Activated B cell treated with CpG ODN at 0.5 μM for 24 hours (primary cell): ENCODE results near the gene HAT1. TPM values are rescaled to one million over a fixed set of nuclear protein-coding genes. Genes with fewer than 3 reads are reported as not detected.
A peak's percentile ranks its signal among the peaks of the same experiment; 100 is the strongest.

Source experiments
- ATAC-seq: fragments of 200-7000 bp; cut with Tn5 transposase; one replicate; pipeline ENCODE4 v1.10.0; 2021; ENCODE audit warnings: low read depth, mild to moderate bottlenecking, moderate library complexity
- CTCF ChIA-PET: fragments of 350-600 bp; sonication (Branson Sonifier 250); formaldehyde crosslinking; loops from one replicate; lab custom pipeline; 2021; ENCODE audit warnings: antibody characterized with exemption; lab: Charles Lee
- POLR2A ChIA-PET: fragments of 350-600 bp; sonication (Branson Sonifier 250); formaldehyde crosslinking; loops from one replicate; lab custom pipeline; 2021; ENCODE audit warnings: antibody characterized with exemption; lab: Charles Lee
- DNase-seq: peaks from one replicate; pipeline ENCODE4 v3.0.0; 2022
- H3K27ac Mint-ChIP-seq: one replicate; pipeline ENCODE4 v1.8.0; 2020; ENCODE audit warnings: mixed read lengths
- H3K27me3 Mint-ChIP-seq: one replicate; pipeline ENCODE4 v1.8.0; 2021; ENCODE audit warnings: mixed read lengths
- H3K36me3 Mint-ChIP-seq: one replicate; pipeline ENCODE4 v1.8.0; 2021; ENCODE audit warnings: low read depth, mixed read lengths
- H3K4me1 Mint-ChIP-seq: one replicate; pipeline ENCODE4 v1.8.0; 2021; ENCODE audit warnings: mixed read lengths
- H3K4me3 Mint-ChIP-seq: one replicate; pipeline ENCODE4 v1.8.0; 2020; ENCODE audit warnings: mild to moderate bottlenecking, mixed read lengths
- H3K9me3 Mint-ChIP-seq: one replicate; pipeline ENCODE4 v1.8.0; 2020; ENCODE audit warnings: mixed read lengths
- CTCF ChIP-seq: fragments of 200-600 bp; IDR thresholded peaks from one replicate; pipeline ENCODE4 v1.8.0; 2022; ENCODE audit warnings: antibody characterized with exemption, mild to moderate bottlenecking
- intact Hi-C: fragments of 100-400 bp; cut with micrococcal nuclease; formaldehyde crosslinking; loops from one replicate; pipeline ENCODE4 v1.15.1; 2024
- total RNA-seq: library from RNA; stranded (reverse); gene quantifications from 2 replicates; pipeline ENCODE4 v1.2.3, GENCODE V29; 2022

The HAT1 gene
- total RNA-seq, 1 donor from 2014 or later: 36.2 TPM

- intact Hi-C loops: loop anchor here (1.0 to 2.0 kb wide), 5 partner anchors 77 to 557 kb away; partner anchors contain the start of genes DLX2, DYNC1I2, HAT1 and PDK1
- POLR2A ChIA-PET: interaction anchor here (0.7 kb wide), 1 partner anchor 839 kb away, joined by 5 read pairs; no protein-coding TSS in a partner anchor
- Mint-ChIP-seq H3K27me3 (peaks cover 4% of the 10 kb centered on the region), H3K36me3 (peaks cover 3% of the 10 kb centered on the region), H3K4me3 (peak overlapping the region; percentile 95), H3K27ac (peak overlapping the region; percentile 48), H3K9me3 (no peaks in the 10 kb centered on the region), H3K4me1 (peaks cover 21% of the 10 kb centered on the region)
- CTCF ChIA-PET: no interaction called here
- TF ChIP-seq CTCF: no peak
- no peak for DNase-seq
- no peak for ATAC-seq
These were observed 76.9 kb downstream of the HAT1 start for GRCh38 chr2:171999161-171999560.

- CTCF ChIA-PET: no interaction called here
- Mint-ChIP-seq H3K27me3 (peaks cover 4% of the 10 kb centered on the region), H3K4me3 (peak within 1 kb of the TSS; percentile 95), H3K9me3 (no peaks in the 10 kb centered on the region), H3K27ac (peak within 1 kb of the TSS; percentile 96), H3K4me1 (peaks cover 21% of the 10 kb centered on the region), H3K36me3 (peaks cover 3% of the 10 kb centered on the region)
- intact Hi-C loops: loop anchor here (1.0 to 2.0 kb wide), 5 partner anchors 78 to 556 kb away; partner anchors contain the start of genes DLX2, DYNC1I2, HAT1 and PDK1
- POLR2A ChIA-PET: interaction anchor here (0.6 to 1.4 kb wide), 4 partner anchors 77 to 840 kb away, joined by 4 to 8 read pairs (median 4); partner anchors contain the start of genes HAT1 and SLC25A12
- ATAC-seq (peak; percentile 96), DNase-seq (peak; percentile 86)
- no peak for TF ChIP-seq CTCF
These were observed 77.6 kb downstream of the HAT1 start, which contains the start of gene METAP1D for GRCh38 chr2:171999604-172000469. METAP1D (plus strand) TSS chr2:171999953; CDS start chr2:171999970, 17 bp downstream.

GRCh38 chr2:172000696-172001361 lies 78.6 kb downstream of the HAT1 start:
- DNase-seq (no peak), ATAC-seq (no peak)
- Mint-ChIP-seq H3K9me3 (no peaks in the 10 kb centered on the region), H3K4me1 (peaks cover 21% of the 10 kb centered on the region), H3K4me3 (peak overlapping the region; percentile 95), H3K27ac (peak overlapping the region; percentile 96), H3K36me3 (peaks cover 3% of the 10 kb centered on the region), H3K27me3 (peaks cover 4% of the 10 kb centered on the region)
- ChIA-PET POLR2A (interaction anchor here (0.6 to 1.4 kb wide), 3 partner anchors 78 to 835 kb away, joined by 4 to 8 read pairs (median 4); partner anchors contain the start of genes HAT1 and SLC25A12), CTCF (no interaction called here)
- intact Hi-C loops: no loop called here
- no peak for TF ChIP-seq CTCF

- DNase-seq (no peak), ATAC-seq (no peak)
- Mint-ChIP-seq H3K4me3 (no peak overlapping the region), H3K4me1 (no peaks in the 10 kb centered on the region), H3K27ac (no peak overlapping the region), H3K27me3 (no peaks in the 10 kb centered on the region), H3K9me3 (peaks cover 3% of the 10 kb centered on the region), H3K36me3 (peaks cover 6% of the 10 kb centered on the region)
- no peak for TF ChIP-seq CTCF
- ChIA-PET CTCF (interaction anchor here (0.6 kb wide), 1 partner anchor 1833 kb away, joined by 3 read pairs; no protein-coding TSS in a partner anchor), POLR2A (no interaction called here)
- intact Hi-C loops: no loop called here
These were observed 85.1 kb downstream of the HAT1 start for GRCh38 chr2:172007372-172007771.
